Mucosa of descending colon (tissue), 3 donors: ENCODE data around the gene RBFOX2. TPM values are rescaled to one million over a fixed set of nuclear protein-coding genes. Genes with fewer than 3 reads are reported as not detected.

Source experiments
- ATAC-seq: fragments of 200-7000 bp; cut with Tn5 transposase; one replicate; pipeline ENCODE4 v1.9.1; 2020; ENCODE audit warnings: mild to moderate bottlenecking, moderate library complexity
- DNase-seq, 3 donors: peaks; one replicate each; pipeline ENCODE4 v3.0.0-alpha.2; 2020
- H3K36me3 ChIP-seq: fragments of 200-600 bp; one replicate; pipeline ENCODE4 v1.8.0; 2021; ENCODE audit warnings: low read depth, mild to moderate bottlenecking
- H3K4me1 ChIP-seq: fragments of 200-600 bp; one replicate; pipeline ENCODE4 v1.8.0; 2021; ENCODE audit warnings: low read depth, mild to moderate bottlenecking
- H3K4me3 ChIP-seq: fragments of 200-600 bp; one replicate; pipeline ENCODE4 v1.8.0; 2021; ENCODE audit warnings: mild to moderate bottlenecking
- H3K9me3 ChIP-seq: fragments of 200-600 bp; one replicate; pipeline ENCODE4 v1.8.0; 2021; ENCODE audit warnings: mild to moderate bottlenecking
- intact Hi-C, 2 donors: fragments of 100-400 bp; cut with DNase I in 1 of 2; cut with micrococcal nuclease in 1 of 2; formaldehyde crosslinking; loops; one replicate each; pipeline versions ENCODE4 v1.11.0 to v1.11.1; 2022; cut with DNase I, micrococcal nuclease
- total RNA-seq, 3 donors: library from RNA; stranded (reverse); fragmentation: NEBNext Ultra II Directional in 2 of 3; extraction: Animal tissue kit (Norgen Biotek cat#: 25700) in 2 of 3; gene quantifications; one replicate each; pipeline versions ENCODE4 v1.2.1 to v1.2.4, GENCODE V29; 2021 to 2023
- TF ChIP-seq, protein P1 (sequence below): fragments of 200-600 bp; IDR thresholded peaks from one replicate; pipeline ENCODE4 v1.8.0; 2022; ENCODE audit warnings: antibody characterized with exemption, mild to moderate bottlenecking
- donor health status: DM: no; HTN: no; CAD: no; lungs with moderate emphysema.
- donor health status: DM: no; HTN: no; CAD: no.
- donor health status: DM: no; HTN: yes; CAD: no.

Gene RBFOX2
- total RNA-seq, 3 donors from 2014 or later, result 46.0 to 141 (median 46.2) TPM

GRCh38 chr22:35892192-35892591 is 136.4 kb downstream of the RBFOX2 start:
- no peak for DNase-seq

GRCh38 chr22:35891442-35891841 is 137.2 kb downstream of the RBFOX2 start:
- Histone ChIP-seq H3K9me3 (no peaks in the 10 kb centered on the region), H3K4me3 (no peak overlapping the region), H3K36me3 (no peaks in the 10 kb centered on the region), H3K4me1 (peaks cover 6% of the 10 kb centered on the region)
- DNase-seq (no peak), ATAC-seq (no peak)
- TF ChIP-seq, protein P1, sequence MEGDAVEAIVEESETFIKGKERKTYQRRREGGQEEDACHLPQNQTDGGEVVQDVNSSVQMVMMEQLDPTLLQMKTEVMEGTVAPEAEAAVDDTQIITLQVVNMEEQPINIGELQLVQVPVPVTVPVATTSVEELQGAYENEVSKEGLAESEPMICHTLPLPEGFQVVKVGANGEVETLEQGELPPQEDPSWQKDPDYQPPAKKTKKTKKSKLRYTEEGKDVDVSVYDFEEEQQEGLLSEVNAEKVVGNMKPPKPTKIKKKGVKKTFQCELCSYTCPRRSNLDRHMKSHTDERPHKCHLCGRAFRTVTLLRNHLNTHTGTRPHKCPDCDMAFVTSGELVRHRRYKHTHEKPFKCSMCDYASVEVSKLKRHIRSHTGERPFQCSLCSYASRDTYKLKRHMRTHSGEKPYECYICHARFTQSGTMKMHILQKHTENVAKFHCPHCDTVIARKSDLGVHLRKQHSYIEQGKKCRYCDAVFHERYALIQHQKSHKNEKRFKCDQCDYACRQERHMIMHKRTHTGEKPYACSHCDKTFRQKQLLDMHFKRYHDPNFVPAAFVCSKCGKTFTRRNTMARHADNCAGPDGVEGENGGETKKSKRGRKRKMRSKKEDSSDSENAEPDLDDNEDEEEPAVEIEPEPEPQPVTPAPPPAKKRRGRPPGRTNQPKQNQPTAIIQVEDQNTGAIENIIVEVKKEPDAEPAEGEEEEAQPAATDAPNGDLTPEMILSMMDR, result no peak
- intact Hi-C loops, result no loop called here

More at GRCh38 chr22:35892192-35892591, 136.4 kb downstream of the RBFOX2 start:
- Histone ChIP-seq H3K4me1 (peaks cover 6% of the 10 kb centered on the region), H3K4me3 (no peak overlapping the region), H3K36me3 (no peaks in the 10 kb centered on the region), H3K9me3 (no peaks in the 10 kb centered on the region)
- ATAC-seq, result no peak
- intact Hi-C loops, result no loop called here
- TF ChIP-seq, protein P1, result no peak

DNA sequence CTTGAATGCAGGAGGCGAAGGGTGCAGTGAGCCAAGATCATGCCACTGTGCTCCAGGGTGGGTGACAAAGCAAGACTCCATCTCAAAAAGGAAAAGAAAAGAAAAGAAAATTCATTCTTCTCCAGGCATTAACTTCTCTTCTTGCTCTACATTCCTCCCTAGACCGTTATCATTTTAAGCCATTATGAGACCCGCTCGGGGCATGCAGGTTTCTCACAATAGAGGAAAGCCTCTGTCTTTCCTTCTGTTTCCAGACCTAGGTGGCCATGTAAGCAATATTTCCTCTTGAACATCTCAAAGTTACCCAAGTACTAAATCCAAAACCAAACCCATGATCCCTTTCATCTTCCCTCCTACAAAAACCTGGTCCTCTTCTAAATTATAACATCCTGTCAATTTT is 139.6 kb downstream of the RBFOX2 start:
- Histone ChIP-seq H3K4me1 (no peaks in the 10 kb centered on the region), H3K36me3 (no peaks in the 10 kb centered on the region), H3K9me3 (no peaks in the 10 kb centered on the region), H3K4me3 (no peak overlapping the region)
- TF ChIP-seq, protein P1, result no peak
- no peak for ATAC-seq
- DNase-seq, result no peak
- intact Hi-C loops, result no loop called here

- no peaks in the 10 kb centered on the region for H3K36me3 ChIP-seq
- DNase-seq (no peak), ATAC-seq (no peak)
- no peak overlapping the region for H3K4me3 ChIP-seq
- TF ChIP-seq, protein P1, result no peak
- no peaks in the 10 kb centered on the region for H3K9me3 ChIP-seq
- intact Hi-C loops, result no loop called here
- H3K4me1 ChIP-seq, result no peaks in the 10 kb centered on the region
These were observed 140.3 kb downstream of the RBFOX2 start for GRCh38 chr22:35888181-35888870.

GRCh38 chr22:35887296-35887875 is 141.2 kb downstream of the RBFOX2 start:
- no peak overlapping the region for H3K4me3 ChIP-seq
- intact Hi-C loops, result no loop called here
- no peaks in the 10 kb centered on the region for H3K36me3 ChIP-seq
- DNase-seq (no peak), ATAC-seq (no peak)
- H3K4me1 ChIP-seq, result no peaks in the 10 kb centered on the region
- no peaks in the 10 kb centered on the region for H3K9me3 ChIP-seq
- TF ChIP-seq, protein P1, result no peak
